HG03457 (cell line): ENCODE measurements around the gene GPRIN3.

Source experiments
- ATAC-seq: cut with Tn5 transposase; IDR thresholded peaks from one replicate; pipeline ENCODE4 v1.9.1; 2021; ENCODE audit warnings: moderate number of reproducible peaks; ENCODE audit not compliant: unreplicated experiment

Gene GPRIN3

DNA sequence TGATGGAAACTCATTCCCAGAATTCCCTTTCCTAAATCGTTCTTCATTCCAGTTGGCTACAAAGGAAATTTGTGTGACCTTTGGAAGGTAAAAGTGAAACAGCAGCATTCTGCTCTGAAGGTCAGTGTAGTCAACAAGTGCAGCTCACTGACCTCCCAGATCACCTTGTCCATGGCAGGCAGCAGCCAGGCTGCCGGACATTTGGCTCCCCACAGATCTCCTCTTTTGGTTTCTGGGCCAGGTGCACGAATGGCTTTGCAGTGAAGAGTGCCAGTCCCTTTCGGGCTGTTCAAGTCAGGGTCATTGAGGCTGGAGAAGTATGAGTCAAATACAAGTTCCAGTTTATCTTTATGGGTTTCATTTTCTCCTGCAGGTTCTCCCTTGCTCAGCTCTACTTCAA, 14.3 kb downstream of the GPRIN3 start:
- ATAC-seq: no peak

GRCh38 chr4:89290727-89291516, 16.7 kb downstream of the GPRIN3 start:
- ATAC-seq: no peak

DNA sequence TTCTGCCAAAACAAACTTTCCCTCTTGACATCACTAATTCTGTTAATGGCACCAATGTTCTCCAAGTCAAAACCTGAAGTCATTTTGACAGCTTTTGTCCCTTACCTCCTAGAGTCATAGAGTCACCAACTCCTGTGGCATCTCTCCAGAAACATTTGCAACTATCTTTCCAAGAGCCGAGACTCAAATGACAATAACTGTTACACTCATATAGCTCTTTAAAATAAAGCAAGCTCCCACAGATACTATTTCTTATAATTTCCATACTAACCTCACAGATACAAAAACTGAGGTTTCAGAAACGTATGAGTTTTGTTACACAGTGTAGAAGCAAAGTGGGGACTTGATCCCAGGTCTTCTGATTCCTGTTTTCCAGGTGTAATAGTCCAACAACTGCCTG, 18.3 kb downstream of the GPRIN3 start:
- ATAC-seq: no peak

DNA sequence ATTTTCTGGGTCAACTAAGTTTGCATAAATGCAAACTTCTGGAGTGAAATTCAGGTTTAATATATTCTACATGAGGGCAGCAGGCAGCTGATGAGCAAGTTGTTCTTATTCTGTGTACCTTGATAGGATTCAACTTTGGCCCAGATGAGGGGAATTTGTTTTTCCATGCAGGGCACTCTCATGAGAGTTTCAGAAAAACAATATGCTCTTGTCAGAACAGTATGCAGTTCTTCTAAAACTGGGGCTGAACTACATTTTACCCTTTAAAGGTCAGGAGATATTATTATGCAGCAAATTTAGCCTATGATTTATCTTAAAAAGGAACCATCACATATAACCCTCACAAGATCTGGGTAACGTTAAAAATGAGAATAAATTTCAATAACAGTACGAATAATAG, 19.2 kb downstream of the GPRIN3 start:
- no peak for ATAC-seq

GRCh38 chr4:89287945-89288344, 19.7 kb downstream of the GPRIN3 start:
- ATAC-seq: no peak

- no peak for ATAC-seq
Measured at GRCh38 chr4:89285745-89286144, 21.9 kb downstream of the GPRIN3 start.

DNA sequence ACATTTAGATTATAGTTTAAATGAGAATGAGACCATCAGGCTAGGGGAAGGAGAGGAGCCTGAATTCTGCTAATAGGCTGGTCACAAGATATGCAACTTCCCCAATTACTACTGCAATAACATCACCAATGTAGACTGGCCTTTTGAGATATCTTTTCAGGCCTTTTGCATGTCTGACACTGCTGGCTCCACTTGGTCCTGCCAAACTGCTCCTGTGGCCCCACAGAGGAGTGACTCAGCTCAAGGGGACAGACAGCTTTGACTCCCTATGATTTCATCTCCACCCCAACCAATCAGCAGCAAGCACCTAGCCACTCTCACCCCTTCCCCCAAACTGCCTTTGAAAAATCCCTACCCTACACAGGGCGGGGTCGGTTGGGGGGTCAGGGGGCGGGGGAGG, 22.8 kb downstream of the GPRIN3 start:
- no peak for ATAC-seq

DNA sequence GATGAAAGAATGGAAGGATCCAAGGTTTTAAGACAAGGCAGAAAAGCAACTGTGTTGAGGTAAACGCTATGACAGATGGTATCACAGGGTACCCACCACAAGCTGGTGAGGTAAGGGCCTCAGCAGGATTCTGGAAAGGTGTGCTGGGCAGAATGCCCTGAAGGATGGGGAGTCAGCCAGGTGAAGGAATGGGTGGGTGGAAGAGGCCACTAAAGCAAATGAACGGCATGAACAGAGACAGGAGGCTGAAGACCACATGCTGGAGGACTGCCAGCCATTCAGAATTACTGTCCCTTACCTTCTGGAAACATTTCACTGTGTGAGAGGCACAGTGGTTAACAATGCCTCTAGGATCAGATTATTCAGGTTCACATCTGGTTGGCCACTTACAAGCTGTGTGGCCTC, 23.6 kb downstream of the GPRIN3 start:
- ATAC-seq: no peak

DNA sequence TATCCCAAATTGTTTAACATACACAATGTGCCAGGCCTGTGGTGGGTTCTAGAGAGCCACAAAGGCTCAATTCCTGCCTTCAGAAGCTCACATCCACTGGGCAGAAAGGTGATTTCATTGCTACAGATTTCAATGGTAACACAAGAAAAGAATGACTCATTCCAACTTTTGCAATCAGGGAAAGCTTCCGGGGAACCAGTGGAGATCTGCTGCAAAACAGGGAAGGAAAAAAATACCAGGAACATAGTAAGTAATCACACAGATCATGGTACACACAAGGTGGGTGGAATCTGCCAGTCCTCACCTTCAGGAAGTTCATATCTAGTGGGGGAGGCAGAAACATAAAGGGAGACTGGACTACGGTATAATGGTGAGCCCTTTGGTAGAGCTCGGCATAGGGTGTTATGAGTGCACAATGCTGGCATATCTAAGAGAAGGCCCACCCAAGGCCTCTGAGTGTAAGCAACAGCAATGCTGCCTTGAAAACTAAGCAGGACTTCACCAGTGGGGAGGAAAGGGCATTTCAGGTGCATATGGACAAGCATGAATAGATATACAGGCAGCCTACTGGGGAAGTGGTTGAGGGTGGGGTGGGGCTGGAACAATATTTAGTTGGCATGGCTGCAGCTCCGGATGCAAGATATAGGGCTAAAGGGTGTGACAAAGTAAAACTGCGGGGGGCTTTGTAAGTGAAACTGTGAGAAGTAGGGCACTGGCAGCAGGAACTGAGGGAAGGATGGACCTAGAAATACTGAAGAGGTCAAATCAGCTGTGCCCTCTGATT, 24.2 kb downstream of the GPRIN3 start:
- ATAC-seq: no peak

DNA sequence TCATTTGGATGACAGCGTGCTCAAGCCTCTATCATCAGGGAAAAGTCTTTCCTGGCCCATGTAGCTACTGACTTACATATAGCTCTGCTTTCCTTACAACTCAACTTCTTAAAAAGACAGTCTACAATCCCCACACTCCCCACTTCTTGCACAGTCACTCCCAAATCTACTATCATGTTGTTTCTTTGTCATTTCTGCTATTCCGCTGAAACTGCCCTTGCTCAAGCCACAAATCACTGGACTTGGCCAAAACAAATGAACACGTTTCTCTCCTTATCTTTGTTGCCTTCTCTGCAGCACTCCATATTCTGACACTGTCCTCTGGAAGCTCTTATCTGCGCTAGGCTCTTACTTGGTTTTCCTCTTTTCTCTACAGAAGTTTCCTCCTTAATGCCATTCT, 28.2 kb downstream of the GPRIN3 start:
- ATAC-seq: no peak

DNA sequence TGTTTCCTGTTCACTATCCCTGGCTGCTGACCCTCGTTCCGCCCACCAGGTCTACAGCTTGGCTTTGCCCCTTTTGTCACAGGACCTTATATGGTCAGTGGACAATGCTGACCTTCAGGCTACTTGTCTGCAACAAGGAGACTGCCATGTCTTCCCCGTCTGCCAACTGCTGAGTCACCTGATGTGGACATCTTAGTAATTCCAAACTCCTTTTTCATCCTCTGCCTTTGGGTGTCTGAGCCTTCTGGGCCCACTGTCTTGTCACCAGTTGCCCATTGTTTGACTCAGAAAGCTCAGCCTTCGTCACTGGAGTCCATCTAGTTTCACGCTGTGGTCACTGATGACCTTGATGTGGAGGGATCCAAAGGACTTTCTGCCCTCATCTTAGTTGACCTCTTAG, 30.2 kb downstream of the GPRIN3 start:
- no peak for ATAC-seq

- ATAC-seq: no peak
Measured at GRCh38 chr4:89276296-89276695, 31.3 kb downstream of the GPRIN3 start.

DNA sequence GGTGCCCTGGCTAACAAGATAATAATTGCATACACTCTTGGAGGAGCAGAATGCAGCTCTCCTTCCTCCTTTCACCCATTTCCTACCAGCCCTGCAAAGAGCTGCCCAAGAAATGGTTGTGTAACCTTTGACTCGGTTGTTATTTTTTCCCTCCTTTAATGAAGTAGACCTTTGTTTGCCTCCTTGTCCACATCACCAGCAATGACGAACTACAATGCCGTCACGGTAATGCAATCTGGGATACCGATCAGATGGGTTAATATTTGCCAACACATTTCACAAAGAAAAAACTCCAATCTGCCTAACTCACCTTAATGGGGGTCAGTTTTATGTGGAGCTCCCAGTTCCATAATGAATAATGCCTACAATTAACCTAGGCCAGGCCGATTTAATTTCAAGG, 32.0 kb downstream of the GPRIN3 start:
- no peak for ATAC-seq

DNA sequence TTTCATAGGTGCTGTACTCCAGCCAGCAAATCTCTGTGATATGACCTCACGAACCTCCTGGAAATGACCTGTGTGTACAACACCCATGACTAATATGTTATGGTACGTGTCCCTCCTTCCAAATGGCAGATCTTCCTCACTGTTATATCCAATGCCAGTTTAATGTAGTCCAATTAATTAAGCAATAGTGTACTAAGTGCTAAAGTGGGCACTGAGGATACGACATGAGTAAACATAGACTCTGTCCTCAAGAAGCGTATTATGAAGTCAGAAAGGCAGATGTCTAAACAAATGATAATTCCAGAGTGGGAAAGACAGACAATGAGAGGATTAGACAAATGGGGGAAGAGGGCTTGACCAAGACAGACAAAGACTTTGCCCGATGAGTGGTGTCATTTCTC, 33.9 kb downstream of the GPRIN3 start:
- no peak for ATAC-seq

DNA sequence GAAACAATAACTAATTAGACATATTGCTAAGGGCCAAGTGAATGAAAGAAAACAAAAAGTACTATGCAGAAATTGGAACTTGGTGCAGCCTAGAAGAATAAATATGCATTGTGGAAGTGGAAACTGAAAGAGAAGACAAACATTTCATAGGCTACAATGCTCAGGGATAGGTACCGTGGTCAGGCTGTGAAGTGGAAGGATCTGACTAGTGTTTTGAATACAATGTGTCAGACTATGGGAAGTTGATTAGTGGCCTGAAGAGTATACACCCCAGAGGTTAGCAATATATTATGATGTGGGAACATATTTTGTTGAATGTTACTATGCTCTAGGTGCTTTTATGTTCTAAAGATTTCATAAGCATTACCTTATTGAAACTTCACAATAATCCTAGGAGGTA, 36.8 kb downstream of the GPRIN3 start:
- no peak for ATAC-seq

DNA sequence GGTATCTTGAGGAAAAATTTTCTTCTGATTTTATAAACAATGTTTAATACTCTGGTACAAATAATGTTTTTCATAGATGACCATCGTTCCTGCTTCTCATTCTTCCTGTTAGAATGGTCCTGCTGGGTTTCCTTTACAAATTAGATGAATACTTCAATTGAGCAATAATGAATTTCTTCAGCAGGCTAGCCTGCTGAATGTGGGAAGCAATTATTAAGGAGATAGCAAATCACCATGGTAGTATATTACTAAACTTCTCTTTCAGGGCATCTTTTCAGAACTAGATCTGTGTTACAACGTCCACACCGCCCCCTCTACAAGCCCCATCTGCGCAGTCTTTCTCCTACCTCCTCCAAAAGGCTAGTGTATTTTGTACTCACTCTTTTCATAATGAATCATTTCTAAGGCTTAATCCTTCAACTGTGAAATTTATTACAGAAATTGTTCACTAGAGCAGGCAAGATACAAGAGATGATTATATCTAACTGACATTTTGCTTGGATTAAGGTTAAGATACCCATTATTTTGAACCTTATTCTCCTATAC, 38.4 kb downstream of the GPRIN3 start:
- no peak for ATAC-seq

DNA sequence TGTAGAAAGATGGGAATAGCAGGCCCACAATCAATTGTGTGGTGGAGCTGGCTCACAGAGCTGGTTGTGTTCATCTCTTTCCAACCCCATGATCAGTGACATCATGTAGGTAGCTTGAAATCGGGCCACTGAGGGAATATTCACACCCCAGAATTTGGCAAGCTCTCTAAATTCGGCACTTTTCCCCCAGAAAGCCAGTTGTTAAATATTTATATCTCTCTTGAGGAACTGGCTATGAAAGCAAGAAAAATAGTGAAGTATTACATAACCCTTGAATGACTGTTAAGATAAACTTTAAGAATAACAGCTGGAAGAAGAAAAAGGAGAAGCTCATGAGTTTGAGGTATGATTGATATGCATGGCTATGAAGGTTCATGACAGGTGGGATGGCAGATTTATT, 38.9 kb downstream of the GPRIN3 start:
- ATAC-seq: no peak

- ATAC-seq: no peak
Measured at GRCh38 chr4:89267846-89268245, 39.8 kb downstream of the GPRIN3 start.

DNA sequence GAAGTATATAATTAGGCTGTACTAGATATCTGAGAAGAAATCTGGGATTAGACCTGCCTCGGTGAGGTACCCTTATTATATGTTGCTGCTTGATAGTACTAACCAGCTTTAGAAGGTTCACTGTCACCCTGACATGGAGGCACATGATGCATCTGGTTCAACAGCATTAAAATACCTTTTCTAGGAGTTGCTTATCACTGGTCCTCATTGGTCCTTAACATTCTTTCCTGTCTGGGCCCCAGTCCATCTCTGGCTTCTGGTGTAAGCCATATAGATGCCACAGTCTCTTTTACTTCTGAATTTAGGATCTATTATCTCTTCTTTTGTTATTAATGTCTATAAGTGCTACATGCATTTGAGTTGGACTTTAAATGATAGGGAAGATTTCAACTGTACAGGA, 40.2 kb downstream of the GPRIN3 start:
- ATAC-seq: no peak

- no peak for ATAC-seq
Measured at GRCh38 chr4:89266128-89266527, 41.5 kb downstream of the GPRIN3 start.

DNA sequence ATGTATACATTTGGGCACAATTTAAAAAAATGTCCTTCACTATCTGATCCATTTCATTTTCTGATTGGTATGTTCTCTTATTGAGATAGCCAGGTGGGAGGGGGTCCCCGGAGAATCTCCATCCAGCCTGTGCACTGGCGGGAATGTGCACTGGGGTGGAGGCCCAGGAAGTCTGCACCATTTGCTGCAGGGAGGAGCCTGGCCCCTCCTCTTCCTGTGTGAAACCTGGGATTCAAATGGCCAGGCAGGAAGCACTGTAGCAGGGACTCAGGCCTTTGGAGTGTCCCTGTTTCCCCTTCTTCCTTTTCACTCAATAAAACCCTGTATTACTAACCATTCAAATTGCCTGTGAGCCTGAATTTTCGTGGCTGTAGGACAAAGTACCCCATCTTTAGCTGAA, 44.3 kb downstream of the GPRIN3 start:
- no peak for ATAC-seq
